Trophoblast cell (in vitro differentiated cells and primary cell): Measurements from ENCODE around the gene CDCP1.

Experiments used
- DNase-seq, 2 donors: peaks; one replicate each; pipeline ENCODE4 v3.0.0-alpha.2; 2016
- H2AFZ ChIP-seq: 2 replicates; pipeline ENCODE4 v1.6.1; 2013; ENCODE audit warnings: low read length, moderate library complexity, mild to moderate bottlenecking; ENCODE audit not compliant: insufficient read depth, poor library complexity
- H2AK5ac ChIP-seq: 2 replicates; pipeline ENCODE4 v1.6.1; 2013; ENCODE audit warnings: mild to moderate bottlenecking, low read length
- H2BK120ac ChIP-seq: 2 replicates; pipeline ENCODE4 v1.6.1; 2013; ENCODE audit warnings: low read length, mild to moderate bottlenecking, moderate library complexity; ENCODE audit not compliant: insufficient read depth, poor library complexity
- H2BK12ac ChIP-seq: 2 replicates; pipeline ENCODE4 v1.6.1; 2013; ENCODE audit warnings: mild to moderate bottlenecking, low read length, moderate library complexity
- H2BK5ac ChIP-seq: 2 replicates; pipeline ENCODE4 v1.6.1; 2013; ENCODE audit warnings: low read length, low read depth, moderate library complexity, mild to moderate bottlenecking; ENCODE audit not compliant: poor library complexity
- H3K14ac ChIP-seq: 2 replicates; pipeline ENCODE4 v1.6.1; 2013; ENCODE audit warnings: mild to moderate bottlenecking, low read length
- H3K18ac ChIP-seq: 2 replicates; pipeline ENCODE4 v1.6.1; 2013; ENCODE audit warnings: mild to moderate bottlenecking, low read length
- H3K23ac ChIP-seq: 2 replicates; pipeline ENCODE4 v1.6.1; 2013; ENCODE audit warnings: low read length
- H3K27ac ChIP-seq: 2 replicates; pipeline ENCODE4 v1.5.1; 2013; ENCODE audit warnings: low read depth, mild to moderate bottlenecking, inconsistent platforms, low read length, moderate library complexity
- H3K27me3 ChIP-seq: 2 replicates; pipeline ENCODE4 v1.6.1; 2013; ENCODE audit warnings: inconsistent platforms, mild to moderate bottlenecking, low read length, moderate library complexity; ENCODE audit not compliant: insufficient read depth
- H3K36me3 ChIP-seq, 2 experiments: 1 replicate in 1 of 2; 2 replicates in 1 of 2; pipeline ENCODE4 v1.6.1; 2013; ENCODE audit warnings: low read length in 2 of 2, mild to moderate bottlenecking in 2 of 2, moderate library complexity in 1 of 2; ENCODE audit not compliant: insufficient read depth in 2 of 2, control insufficient read depth in 1 of 2
- H3K4ac ChIP-seq: 2 replicates; pipeline ENCODE4 v1.6.1; 2013; ENCODE audit warnings: low read depth, mild to moderate bottlenecking, low read length, moderate library complexity
- H3K4me1 ChIP-seq, 2 experiments: 1 replicate in 1 of 2; 2 replicates in 1 of 2; pipeline ENCODE4 v1.6.1; 2013; ENCODE audit warnings: low read length in 2 of 2, mild to moderate bottlenecking in 2 of 2, moderate library complexity in 1 of 2; ENCODE audit not compliant: insufficient read depth in 2 of 2, control insufficient read depth in 1 of 2
- H3K4me2 ChIP-seq: 2 replicates; pipeline ENCODE4 v1.6.1; 2013; ENCODE audit warnings: inconsistent platforms, mild to moderate bottlenecking, low read length, moderate library complexity
- H3K4me3 ChIP-seq: 2 replicates; pipeline ENCODE4 v1.5.1; 2013; ENCODE audit warnings: mild to moderate bottlenecking, low read depth, low read length, inconsistent platforms
- H3K79me1 ChIP-seq: one replicate; pipeline ENCODE4 v1.6.1; 2013; ENCODE audit warnings: low read length
- H3K79me2 ChIP-seq: 2 replicates; pipeline ENCODE4 v1.6.1; 2013; ENCODE audit warnings: low read length, mild to moderate bottlenecking; ENCODE audit not compliant: control insufficient read depth, insufficient read depth, poor library complexity
- H3K9ac ChIP-seq: 2 replicates; pipeline ENCODE4 v1.6.1; 2013; ENCODE audit warnings: mild to moderate bottlenecking, low read length
- H3K9me3 ChIP-seq: 2 replicates; pipeline ENCODE4 v1.6.1; 2013; ENCODE audit warnings: low read depth, mild to moderate bottlenecking, control low read depth, inconsistent platforms, low read length; ENCODE audit not compliant: insufficient read depth
- H4K12ac ChIP-seq: 2 replicates; pipeline ENCODE4 v1.6.1; 2013; ENCODE audit warnings: low read depth, mild to moderate bottlenecking, low read length, moderate library complexity
- H4K8ac ChIP-seq: 2 replicates; pipeline ENCODE4 v1.6.1; 2013; ENCODE audit warnings: low read depth, mild to moderate bottlenecking, low read length, moderate library complexity
- H4K91ac ChIP-seq: one replicate; pipeline ENCODE4 v1.6.1; 2013; ENCODE audit warnings: low read depth, mild to moderate bottlenecking, low read length, moderate library complexity
- WGBS: extraction: QIAGEN DNeasy Blood & Tissue Kit; methylation state at CpG from one replicate; pipeline ENCODE4 v1.1.7; 2013; ENCODE audit warnings: missing lambda C conversion rate; ENCODE audit not compliant: insufficient read length, insufficient coverage; ENCODE audit errors: extremely low coverage; 5-methylcytosine and 5-hydroxymethylcytosine counted together

The CDCP1 gene

GRCh38 chr3:45170096-45170495 is 23.9 kb upstream of the CDCP1 start:
- no peak overlapping the region for H4K12ac ChIP-seq
- H3K4me1 ChIP-seq: peaks cover 14 to 16% of the 10 kb centered on the region in 2 experiments
- H3K79me2 ChIP-seq: no peaks in the 10 kb centered on the region
- H2BK12ac ChIP-seq: no peak overlapping the region
- no peak overlapping the region for H4K8ac ChIP-seq
- H2BK120ac ChIP-seq: no peak overlapping the region
- no peaks in the 10 kb centered on the region for H3K27me3 ChIP-seq
- H2AK5ac ChIP-seq: peak overlapping the region; percentile 51
- H3K36me3 ChIP-seq: no peaks in the 10 kb centered on the region
- H2AFZ ChIP-seq: no peak overlapping the region
- H3K23ac ChIP-seq: no peak overlapping the region
- no peak overlapping the region for H3K4me2 ChIP-seq
- H3K14ac ChIP-seq: no peak overlapping the region
- DNase-seq: no peak
- no CpG with 5 or more reads among the region's 3 CpGs for WGBS
- no peak overlapping the region for H3K4me3 ChIP-seq
- no peak overlapping the region for H2BK5ac ChIP-seq
- H3K27ac ChIP-seq: no peak overlapping the region
- no peak overlapping the region for H3K9ac ChIP-seq
- H3K9me3 ChIP-seq: peaks cover 2% of the 10 kb centered on the region
- H3K79me1 ChIP-seq: peaks cover 6% of the 10 kb centered on the region
- peak overlapping the region; percentile 4 for H4K91ac ChIP-seq
- no peak overlapping the region for H3K4ac ChIP-seq
- no peak overlapping the region for H3K18ac ChIP-seq

GRCh38 chr3:45169125-45169904 is 23.1 kb upstream of the CDCP1 start:
- no peak overlapping the region for H4K12ac ChIP-seq
- peaks cover 14 to 16% of the 10 kb centered on the region in 2 experiments for H3K4me1 ChIP-seq
- no peak overlapping the region for H2BK120ac ChIP-seq
- no peak overlapping the region for H3K4ac ChIP-seq
- H3K79me2 ChIP-seq: no peaks in the 10 kb centered on the region
- no peak for DNase-seq
- H3K36me3 ChIP-seq: no peaks in the 10 kb centered on the region
- H3K27me3 ChIP-seq: no peaks in the 10 kb centered on the region
- peak overlapping the region; percentile 9 for H2BK12ac ChIP-seq
- peaks cover 2% of the 10 kb centered on the region for H3K9me3 ChIP-seq
- H3K4me2 ChIP-seq: no peak overlapping the region
- H2AK5ac ChIP-seq: peak overlapping the region; percentile 3
- no peak overlapping the region for H3K27ac ChIP-seq
- no peak overlapping the region for H2AFZ ChIP-seq
- no peak overlapping the region for H3K4me3 ChIP-seq
- no peak overlapping the region for H4K91ac ChIP-seq
- H3K79me1 ChIP-seq: peaks cover 6% of the 10 kb centered on the region
- H4K8ac ChIP-seq: no peak overlapping the region
- WGBS: 100% methylated on average over 1 of the region's 12 CpGs
- H2BK5ac ChIP-seq: no peak overlapping the region
- H3K9ac ChIP-seq: no peak overlapping the region
- H3K14ac ChIP-seq: no peak overlapping the region
- no peak overlapping the region for H3K18ac ChIP-seq
- no peak overlapping the region for H3K23ac ChIP-seq

GRCh38 chr3:45168451-45168850 is 22.3 kb upstream of the CDCP1 start:
- DNase-seq: no peak

GRCh38 chr3:45167011-45167911 is 21.1 kb upstream of the CDCP1 start:
- WGBS: no CpG with 5 or more reads among the region's 23 CpGs
- no peak overlapping the region for H3K4me3 ChIP-seq
- H3K9me3 ChIP-seq: peaks cover 2% of the 10 kb centered on the region
- H3K79me2 ChIP-seq: no peaks in the 10 kb centered on the region
- H3K18ac ChIP-seq: peak overlapping the region; percentile 39
- peaks cover 6% of the 10 kb centered on the region for H3K79me1 ChIP-seq
- no peak overlapping the region for H3K9ac ChIP-seq
- no peak overlapping the region for H2BK5ac ChIP-seq
- H2BK120ac ChIP-seq: peak overlapping the region; percentile 7
- peaks cover 14 to 16% of the 10 kb centered on the region in 2 experiments for H3K4me1 ChIP-seq
- H3K4me2 ChIP-seq: peak overlapping the region; percentile 25
- peak overlapping the region; percentile 67 for H3K27ac ChIP-seq
- H3K14ac ChIP-seq: no peak overlapping the region
- peak; percentile 99 to 100 for DNase-seq
- H2AK5ac ChIP-seq: no peak overlapping the region
- no peak overlapping the region for H4K12ac ChIP-seq
- H4K91ac ChIP-seq: peak overlapping the region; percentile 73
- H3K23ac ChIP-seq: no peak overlapping the region
- no peak overlapping the region for H4K8ac ChIP-seq
- H2AFZ ChIP-seq: no peak overlapping the region
- H2BK12ac ChIP-seq: peak overlapping the region; percentile 83
- no peaks in the 10 kb centered on the region for H3K27me3 ChIP-seq
- H3K4ac ChIP-seq: no peak overlapping the region
- H3K36me3 ChIP-seq: no peaks in the 10 kb centered on the region

More at GRCh38 chr3:45168451-45168850, 22.3 kb upstream of the CDCP1 start:
- H3K4me1 ChIP-seq: peaks cover 14 to 16% of the 10 kb centered on the region in 2 experiments
- no peaks in the 10 kb centered on the region for H3K79me2 ChIP-seq
- no peak overlapping the region for H3K4me3 ChIP-seq
- H3K18ac ChIP-seq: no peak overlapping the region
- no peak overlapping the region for H4K8ac ChIP-seq
- H2AFZ ChIP-seq: no peak overlapping the region
- peaks cover 2% of the 10 kb centered on the region for H3K9me3 ChIP-seq
- no peak overlapping the region for H3K14ac ChIP-seq
- no CpG with 5 or more reads among the region's 4 CpGs for WGBS
- H2BK5ac ChIP-seq: no peak overlapping the region
- no peak overlapping the region for H3K4me2 ChIP-seq
- H3K27me3 ChIP-seq: no peaks in the 10 kb centered on the region
- H3K79me1 ChIP-seq: peaks cover 6% of the 10 kb centered on the region
- H3K9ac ChIP-seq: no peak overlapping the region
- no peak overlapping the region for H3K23ac ChIP-seq
- H2BK120ac ChIP-seq: no peak overlapping the region
- no peak overlapping the region for H2BK12ac ChIP-seq
- no peak overlapping the region for H2AK5ac ChIP-seq
- no peak overlapping the region for H3K4ac ChIP-seq
- no peak overlapping the region for H4K91ac ChIP-seq
- no peaks in the 10 kb centered on the region for H3K36me3 ChIP-seq
- no peak overlapping the region for H4K12ac ChIP-seq
- no peak overlapping the region for H3K27ac ChIP-seq
